Stimulated activated naive CD8-positive, alpha-beta T cell treated with anti-CD3 and anti-CD28 coated beads, Interleukin-15, Interleukin-2, amounts not matched to agents 100 U/mL and 50 U/mL, for 24 hours (primary cell): Measurements from ENCODE around the gene CLMP.
"Not testable (repeated sequence)": the region's sequence is repeated elsewhere in the genome, so short reads cannot be mapped to it uniquely, and the experiment has no call there.

Experiments used
- ATAC-seq: fragments of 150-1000 bp; cut with Tn5 transposase; one replicate; pipeline ENCODE4 v1.10.0; 2021
- DNase-seq: peaks from one replicate; pipeline ENCODE4 v3.0.0; 2021

Gene CLMP

DNA sequence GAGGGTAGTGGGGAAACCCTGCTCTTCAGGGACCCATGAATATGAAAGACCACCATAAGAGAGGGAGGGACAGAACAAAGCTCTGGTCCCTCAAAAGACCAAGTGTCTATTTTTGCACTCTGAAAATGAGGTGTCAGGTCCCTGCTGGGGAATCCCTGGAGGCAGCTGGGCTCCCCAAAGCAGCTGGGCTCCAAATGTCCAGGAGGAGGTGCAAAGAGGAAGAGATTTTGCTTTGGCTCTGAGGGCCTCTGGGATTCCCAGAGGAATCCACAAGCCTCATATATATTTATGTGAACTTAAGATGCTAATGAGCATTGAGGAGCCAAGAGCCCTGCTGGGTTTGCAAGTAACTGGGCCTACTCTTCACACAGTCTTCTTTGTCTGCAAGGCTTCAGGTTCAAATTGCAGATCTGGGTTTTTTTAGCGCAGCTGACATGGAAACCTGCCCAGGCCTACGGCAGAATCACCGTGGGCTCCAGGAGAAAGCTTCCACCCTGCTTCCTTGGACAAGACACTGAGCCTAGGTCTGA, 26.0 kb downstream of the CLMP start:
- ATAC-seq (no peak), DNase-seq (no peak)

DNA sequence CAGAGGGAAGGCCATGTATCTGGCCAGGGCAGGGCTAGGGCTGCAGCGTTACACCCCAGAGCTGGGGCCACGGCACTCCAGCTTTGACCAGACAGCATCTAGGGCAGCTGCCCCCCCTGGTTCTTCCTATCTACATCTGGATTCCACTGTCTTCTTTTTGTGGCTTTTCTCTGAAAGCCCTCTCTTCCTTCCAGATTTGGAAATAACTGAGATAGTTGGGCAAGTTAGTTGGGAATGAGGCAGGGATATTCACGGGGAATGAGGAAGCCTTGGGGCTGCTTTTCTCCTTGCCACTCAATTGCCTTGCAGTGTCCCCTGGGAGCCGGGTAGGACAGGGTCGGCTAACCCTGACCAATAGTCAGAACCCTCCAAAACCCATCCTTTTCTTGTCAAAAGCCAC, 26.8 kb downstream of the CLMP start:
- DNase-seq (no peak), ATAC-seq (no peak)

DNA sequence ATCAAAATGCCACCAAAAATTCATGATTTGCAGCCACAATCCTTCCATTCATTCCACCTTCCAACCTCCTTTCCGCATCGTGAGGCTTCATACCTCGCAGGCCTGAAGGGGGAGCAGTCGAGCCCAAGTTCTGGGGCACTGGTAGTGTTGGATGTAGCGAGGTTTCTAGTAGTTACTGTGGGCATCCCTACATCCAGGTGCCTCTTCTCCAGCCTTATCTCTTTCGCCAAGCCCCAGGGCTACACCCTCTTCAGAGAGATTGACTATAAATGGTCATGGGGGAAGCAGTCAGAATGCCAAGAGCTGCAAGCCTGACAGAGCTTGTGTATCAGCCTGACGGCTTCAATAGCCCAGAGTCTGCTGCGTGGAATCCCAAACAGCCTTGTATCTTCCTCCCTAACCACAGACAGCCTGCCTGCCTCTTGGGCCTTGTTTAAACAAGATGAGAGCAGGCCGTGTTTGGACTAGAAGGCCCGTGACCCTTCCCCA, 28.9 kb downstream of the CLMP start:
- peak; percentile 33 for DNase-seq
- ATAC-seq, result no peak

DNA sequence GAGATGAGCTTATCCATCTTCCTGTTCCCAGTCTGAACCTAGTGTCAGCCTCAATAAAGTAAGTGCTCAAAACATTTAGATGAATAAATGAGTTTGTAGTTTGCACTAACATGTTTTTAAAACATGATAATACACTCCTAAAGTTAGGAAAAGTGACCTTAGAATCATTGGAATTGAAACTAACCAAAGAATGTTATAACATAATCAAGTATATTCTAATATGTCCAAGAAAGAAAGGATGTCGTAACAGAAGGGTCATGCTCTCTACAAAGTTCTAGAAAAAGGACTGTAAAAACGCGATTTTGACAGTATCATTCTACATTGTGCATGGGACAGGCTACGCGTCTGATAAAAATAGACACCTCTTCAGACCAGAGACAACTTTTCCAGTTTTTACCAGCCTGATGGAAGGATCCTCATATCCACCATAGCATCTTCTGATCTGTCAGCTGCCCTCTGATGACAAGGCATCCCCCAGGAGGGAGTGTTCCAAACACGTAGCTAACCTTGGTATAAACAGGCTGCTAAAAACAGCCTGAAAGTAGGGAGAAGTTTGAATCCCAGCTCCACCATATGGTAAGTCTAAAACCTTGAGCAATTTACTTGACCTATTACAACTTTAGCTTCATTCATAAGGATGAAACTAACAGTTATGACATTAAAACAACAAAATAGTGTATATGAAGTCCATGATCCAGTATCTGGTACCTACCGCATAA, 30.2 kb downstream of the CLMP start:
- no peak for DNase-seq
- ATAC-seq, result no peak

DNA sequence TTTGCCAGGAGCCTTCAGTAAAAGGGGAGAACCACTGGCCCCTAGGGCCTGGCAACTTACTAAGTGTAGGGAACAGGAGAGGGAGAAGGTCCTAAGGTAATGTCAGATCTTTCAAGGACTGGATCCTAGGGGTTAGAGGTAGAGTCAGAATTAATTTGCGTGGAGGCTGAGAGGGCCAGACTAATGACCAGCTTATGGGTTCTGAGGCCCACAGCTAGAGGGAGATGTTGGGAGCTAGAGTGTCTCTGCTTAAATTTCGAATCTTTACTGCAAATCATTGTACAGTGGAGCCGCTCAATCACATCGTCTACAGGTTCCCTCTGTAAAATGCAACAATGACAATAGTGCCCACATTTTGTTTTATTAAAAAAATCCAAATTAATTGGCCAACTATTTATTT, 31.4 kb downstream of the CLMP start:
- ATAC-seq (no peak), DNase-seq (no peak)

DNA sequence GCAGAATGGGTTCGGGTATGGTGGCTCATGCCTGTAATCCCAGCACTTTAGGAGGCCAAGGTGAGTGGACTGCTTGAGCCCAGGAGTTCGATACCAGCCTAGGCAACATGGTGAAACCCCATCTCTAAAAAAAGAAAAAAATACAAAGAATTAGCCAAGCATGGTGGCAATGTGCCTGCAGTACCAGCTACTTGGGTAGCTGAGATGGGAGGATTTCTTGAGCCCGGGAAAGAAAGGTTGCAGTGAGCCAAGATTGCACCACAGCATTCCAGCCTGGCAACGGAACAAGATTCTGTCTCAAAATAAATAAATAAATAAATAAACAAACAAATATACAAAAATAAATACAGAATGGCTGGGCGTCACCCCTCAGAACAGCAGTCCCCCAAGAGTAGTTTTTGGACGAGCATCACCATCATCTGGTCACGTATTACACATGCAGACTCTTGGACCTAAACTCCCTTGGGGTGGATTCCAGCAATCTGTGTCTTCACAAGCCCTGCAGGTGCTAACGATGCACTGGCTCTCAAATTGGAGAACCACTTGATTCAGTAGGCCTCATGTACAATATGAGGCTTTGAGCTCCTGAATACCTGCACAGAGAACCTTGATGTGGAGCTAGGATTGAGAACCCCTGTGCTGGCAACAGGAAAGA, 33.5 kb downstream of the CLMP start:
- ATAC-seq (no peak), DNase-seq (no peak)

DNA sequence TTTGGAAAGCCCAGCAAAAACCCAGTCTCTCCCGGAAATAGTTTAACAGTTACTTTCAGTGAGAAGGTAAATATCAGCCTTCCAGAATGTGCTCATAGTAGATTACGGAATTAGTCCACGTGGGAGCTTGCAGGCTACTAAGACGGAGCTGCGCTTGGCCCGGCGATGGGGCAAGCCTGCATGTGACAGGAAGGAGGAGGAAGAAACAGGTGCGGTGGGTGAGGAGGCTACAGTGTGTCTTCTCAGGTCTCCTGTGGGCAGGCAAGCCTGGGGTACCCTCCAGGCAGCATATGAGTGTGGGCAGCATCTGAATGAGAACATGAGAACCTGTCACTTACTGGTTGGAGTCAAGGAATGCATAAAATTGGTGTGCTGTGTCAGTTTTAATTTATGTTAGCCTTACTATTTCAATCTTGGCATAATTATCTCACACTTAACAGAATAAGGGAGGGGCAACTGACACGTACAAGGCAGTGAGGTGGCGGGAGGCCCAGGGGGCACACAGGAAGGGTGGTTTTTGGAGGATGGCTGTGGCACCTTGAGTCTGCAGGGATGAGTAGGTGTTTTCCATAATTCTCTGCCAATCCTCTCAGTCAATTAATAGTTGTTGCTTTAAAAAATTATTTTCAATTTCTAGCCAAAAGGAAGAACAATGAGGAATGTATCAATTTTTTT, 35.7 kb downstream of the CLMP start:
- DNase-seq (peak; percentile 33), ATAC-seq (peak; percentile 55)

DNA sequence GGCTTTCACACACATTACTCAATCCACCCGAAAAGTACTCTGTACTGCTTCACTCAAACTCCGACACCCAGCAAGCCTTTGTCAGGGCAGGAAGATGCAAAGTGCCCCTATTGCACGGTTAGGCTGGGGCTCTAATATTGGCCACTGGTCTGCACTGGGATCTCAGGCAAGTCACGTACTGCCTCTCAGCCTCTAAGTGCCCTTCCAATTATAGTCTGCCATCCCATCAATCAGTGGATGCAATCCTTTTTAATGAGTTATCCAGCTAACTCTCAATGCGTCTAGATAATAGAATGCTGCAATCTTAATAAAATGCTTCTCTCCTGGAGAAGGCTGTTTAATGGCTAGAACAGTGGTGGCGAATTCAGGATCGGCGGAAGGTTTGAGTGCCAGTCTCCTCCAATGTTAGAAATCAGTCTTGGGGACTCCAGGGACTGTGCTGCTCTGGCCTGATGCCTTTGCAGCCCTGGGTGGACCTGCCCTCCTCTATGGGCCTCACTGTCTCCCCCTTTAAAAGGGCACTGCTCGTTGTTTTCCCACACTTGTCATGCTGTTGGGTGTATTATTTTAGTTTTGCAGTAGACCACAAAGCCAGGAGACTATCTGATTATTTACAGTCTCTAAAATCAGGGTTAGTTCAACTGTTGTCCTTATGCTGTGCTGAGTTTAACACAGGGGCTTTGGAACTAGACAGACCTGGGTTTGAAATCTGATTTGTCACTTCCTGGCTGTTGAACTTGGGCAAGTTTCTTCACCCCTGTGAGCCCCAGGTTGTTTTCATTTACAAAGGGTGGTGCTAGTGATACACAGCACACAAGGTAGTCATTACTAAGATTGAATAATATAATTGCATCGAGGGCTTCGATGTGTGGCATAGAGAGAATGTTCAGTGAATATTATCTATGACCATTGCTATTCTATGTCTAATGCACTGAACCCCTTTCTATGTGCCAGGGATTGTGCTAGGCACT, 36.7 kb downstream of the CLMP start:
- no peak for ATAC-seq

DNA sequence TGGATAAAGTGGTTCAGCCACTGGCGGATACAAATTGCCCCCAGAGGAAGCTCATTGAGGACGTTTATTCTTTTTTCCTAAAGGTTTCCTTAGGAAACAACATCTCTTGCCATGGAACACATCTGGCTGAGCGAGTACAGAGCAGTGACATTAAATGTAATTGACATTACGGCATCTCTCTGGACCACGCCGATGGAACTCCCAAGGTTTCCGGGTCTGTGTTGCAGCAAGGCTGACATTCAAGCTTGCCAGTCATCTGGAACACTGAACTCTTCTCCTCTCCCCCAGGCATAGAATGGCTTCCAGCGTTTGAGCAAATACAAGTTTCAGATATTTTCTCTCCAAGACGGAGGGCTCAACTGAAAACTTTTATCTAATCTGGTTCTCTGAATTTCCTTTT, 42.1 kb downstream of the CLMP start:
- DNase-seq (no peak), ATAC-seq (no peak)

More for the DNA sequence above, 36.7 kb downstream of the CLMP start:
- DNase-seq, result no peak

DNA sequence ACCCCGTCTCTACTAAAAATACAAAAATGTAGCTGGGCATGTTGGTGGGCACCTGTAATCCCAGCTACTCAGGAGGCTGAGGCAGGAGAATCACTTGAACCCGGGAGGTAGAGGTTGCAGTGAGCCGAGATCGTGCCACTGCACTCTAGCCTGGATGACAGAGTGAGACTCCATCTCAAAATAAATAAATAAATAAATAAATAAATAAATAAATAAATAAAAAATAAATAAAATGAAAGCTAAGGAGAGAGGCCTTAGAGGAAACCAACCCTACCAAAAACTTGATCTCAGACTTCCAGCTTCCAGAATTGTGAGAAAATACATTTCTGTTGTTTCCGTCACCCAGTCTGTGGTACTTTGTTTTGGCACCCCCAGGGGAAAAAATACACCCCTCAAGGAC, 42.7 kb downstream of the CLMP start:
- ATAC-seq, DNase-seq: not testable (repeated sequence)

DNA sequence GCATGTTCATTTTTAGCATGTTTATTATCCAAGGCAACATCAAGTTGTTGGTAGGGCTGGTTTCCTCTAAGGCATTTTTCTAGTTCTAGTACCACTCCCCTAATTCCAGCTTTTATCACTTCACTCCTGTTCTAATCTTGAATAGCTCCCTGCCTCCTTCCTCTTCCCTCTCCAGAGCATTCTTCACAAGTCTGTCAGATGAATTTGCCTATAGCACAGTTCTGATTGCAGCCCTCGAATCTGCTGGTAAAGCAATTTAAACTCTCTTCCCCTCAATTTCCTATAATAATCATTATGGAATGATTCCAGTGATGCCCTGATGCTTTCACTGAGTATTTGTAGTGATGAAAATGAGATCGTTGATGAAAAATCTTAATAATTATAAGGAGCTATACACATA, 43.3 kb downstream of the CLMP start:
- no peak for DNase-seq
- ATAC-seq, result no peak

DNA sequence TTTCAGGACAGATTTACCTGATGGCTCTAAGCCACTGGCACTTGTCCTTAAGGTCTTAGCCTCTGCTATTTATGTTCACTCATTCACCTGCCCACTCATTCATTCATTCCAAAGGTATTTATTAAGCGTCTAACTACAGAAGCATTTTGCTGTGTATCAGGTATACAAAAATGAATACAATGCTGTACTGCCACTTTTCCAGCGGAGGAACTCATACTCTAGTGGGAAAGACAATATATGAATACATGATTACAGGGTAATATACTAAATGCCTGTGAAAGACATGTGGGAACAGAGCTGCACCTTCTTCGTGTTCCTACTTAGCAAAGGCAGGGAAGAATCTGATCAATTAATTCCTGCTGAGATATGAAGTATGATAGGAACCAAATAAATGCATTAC, 43.7 kb downstream of the CLMP start:
- no peak for DNase-seq

DNA sequence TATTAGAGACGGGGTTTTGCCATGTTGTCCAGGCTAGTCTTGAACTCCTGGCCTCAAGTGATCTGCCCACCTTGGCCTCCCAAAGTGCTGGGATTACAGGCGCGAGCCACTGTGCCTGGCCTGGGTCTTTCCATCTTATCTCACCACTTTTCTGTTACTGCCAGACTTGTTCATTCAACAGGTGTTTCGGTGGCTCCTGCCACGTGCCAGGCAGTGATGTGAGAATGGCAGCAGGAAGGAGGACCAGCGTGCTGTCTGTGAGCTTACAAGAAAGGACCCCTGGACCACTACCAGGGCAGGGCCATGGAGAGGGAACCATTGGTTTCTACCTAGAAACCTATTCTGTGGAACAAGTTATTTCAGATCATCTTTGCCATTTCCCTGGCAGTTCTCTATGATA, 44.2 kb downstream of the CLMP start:
- DNase-seq (no peak), ATAC-seq (no peak)

More for the DNA sequence above, 43.7 kb downstream of the CLMP start:
- ATAC-seq, result no peak

DNA sequence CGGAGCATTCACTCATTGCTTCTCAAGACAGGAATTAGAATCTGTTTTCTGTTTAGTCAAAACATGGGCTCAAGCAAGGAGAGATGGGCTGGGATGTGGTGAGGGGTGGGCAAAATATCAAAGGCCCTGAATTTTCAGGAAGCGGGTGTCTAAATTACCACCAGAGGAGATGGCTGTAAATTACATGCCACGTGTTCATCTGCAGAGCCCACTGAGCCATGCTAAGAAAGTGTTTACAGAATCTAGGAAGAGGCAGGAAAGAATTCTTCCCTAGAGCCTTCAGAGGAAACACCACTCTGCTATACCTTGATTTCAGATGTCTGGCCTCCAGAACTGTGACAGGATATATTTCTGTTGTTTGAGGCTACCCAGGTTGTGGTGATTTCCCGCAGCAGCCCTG, 46.1 kb downstream of the CLMP start:
- DNase-seq, result no peak

DNA sequence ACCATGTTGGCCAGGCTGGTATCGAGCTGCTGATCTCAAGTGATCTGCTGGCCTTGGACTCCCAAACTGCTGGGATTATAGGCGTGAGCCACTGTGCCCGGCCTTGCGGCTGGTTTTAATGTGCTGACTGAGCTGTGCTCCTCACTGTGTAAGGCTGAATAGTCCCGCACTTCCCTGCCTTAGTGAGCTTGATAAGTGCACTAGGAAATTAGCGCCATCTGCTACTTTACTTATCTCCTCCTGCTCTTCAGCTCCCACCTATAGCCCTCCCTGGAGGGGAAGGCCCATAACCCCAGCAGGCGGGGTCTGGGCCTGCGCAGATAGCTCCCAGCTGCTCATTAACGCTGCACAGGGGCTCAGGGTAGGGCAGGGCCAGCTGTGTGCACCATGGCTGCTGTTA, 49.4 kb downstream of the CLMP start:
- DNase-seq (no peak), ATAC-seq (no peak)

More for the DNA sequence above, 46.1 kb downstream of the CLMP start:
- ATAC-seq, result no peak

DNA sequence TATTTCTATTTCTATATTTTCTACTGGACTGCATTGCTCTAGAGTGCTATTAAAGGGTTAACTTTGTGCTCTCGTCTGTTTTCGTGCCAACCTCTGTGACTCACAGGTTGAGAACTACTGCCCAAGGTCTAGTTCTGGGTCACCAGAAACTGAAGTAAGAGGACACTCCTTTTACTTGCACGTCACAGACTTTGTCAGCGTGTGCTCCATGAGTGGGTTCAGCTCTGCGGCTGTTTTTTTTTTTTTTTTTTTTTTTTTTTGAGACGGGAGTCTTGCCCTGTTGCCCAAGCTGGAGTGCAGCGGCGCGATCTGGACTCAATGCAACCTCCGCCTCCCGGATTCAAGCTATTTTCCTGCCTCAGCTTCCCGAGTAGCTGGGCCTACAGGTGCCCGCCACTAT, 49.8 kb downstream of the CLMP start:
- DNase-seq (no peak), ATAC-seq (no peak)

DNA sequence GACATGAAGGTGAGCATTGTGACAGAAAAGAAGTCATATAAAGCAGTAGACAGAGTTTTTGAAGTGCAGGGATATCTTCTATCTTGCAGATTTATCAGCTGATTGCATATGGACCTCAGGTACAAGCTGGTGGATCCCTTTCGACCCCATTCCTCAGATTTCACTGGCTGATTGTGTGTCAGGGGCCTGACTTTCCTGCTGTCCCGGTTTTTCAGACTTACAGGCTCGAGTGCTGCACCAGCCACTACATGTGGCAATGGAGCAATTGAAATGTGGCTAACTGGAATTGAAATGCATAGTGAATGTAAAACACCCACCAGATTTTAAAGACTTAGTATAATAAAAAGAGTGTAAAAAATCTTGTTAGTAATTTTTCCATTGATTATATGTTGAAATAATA, 50.3 kb downstream of the CLMP start:
- no peak for DNase-seq
- ATAC-seq, result no peak

DNA sequence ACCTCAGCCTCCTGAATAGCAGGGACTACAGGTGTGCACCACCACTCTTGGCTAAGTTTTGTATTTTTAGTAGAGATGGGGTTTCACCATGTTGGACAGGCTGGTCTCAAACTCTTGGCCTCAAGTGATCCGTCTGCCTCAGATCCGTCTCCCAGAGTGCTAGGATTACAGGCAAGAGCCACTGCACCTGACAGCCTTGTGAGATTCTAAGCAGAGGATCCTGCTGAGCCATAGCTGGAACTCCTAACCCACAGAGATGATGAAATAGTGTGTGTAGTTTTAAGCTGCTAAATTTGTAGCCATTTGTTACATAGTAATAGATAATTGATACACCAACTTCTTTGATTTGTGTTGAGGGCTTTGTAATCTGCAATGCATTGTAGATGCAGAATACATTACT, 51.1 kb downstream of the CLMP start:
- DNase-seq (no peak), ATAC-seq (no peak)

DNA sequence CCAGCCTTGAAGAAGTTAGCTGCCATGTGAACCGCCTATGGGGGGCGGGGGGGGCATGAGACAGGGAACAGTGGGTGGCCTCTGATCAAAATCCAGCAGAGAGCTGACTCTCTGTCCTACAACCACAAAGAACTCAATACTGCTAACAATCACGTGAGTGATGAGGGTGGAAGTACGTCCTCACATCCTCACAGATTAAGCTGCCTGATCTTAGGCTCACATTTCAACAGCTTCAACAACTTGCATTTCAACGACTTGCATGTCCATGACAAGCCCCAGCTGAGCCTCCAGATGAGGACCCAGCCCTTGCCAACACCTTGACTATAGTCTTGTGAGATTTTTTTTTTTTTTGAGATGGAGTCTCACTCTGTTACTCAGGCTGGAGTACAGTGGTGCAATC, 51.6 kb downstream of the CLMP start:
- no peak for DNase-seq
- no peak for ATAC-seq

DNA sequence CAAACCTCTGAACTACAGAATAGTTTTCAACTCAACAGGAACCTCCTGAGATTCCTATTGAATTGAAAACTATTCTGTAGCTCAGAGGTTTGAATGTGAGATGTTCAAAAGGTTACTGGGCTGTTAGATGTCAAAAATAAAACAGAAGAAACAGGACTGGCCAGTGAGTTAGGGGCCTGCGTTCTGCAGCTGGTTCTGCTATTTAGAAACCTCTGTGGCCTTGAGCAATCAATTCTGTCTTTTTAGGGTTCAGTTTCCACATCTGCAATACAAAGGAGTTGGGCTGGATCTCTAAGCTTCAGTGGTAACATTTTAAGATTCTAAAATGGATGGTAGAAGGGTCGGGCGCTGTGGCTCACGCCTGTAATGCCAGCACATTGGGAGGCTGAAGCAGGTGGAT, 55.8 kb downstream of the CLMP start:
- DNase-seq (no peak), ATAC-seq (no peak)

DNA sequence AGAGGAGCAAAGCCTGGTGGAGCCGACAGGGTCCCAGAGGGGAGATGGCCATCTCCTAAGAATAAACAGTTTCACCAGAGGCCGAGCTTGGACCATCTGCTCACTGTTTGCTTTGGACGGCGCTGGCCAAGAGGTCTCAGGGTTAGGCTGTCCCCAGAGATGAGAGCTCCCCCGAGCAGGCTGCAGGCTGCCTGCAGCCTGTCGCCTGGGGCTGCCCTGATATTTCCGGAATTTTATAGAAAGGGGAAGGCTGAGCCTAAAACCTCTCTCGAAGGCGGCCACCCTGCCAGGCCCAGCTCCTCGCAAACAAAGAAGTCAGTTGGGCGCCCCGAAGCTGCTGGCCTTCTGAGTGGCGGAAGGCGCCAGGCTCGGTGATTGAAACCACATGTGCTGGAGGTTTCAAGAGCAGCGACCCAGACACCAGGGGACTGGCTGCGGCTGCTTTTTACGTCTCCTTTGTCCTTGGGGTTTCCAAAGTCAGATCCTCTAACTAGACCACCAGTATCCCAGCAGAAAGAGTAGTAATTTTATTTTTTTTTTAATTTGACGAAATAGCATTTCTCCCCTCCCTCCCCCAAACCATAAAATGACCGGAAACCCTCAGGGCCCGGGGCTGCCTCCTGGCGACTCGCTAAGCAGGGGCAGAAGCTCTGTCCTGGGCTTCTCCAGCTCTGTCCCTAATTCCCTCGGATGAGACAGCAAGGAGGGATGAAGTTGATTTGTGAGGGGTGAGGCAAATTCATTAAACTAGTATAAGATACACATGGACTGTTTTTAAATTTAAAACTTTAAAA, 57.4 kb downstream of the CLMP start:
- DNase-seq, result no peak
- no peak for ATAC-seq
